Measurements from ENCODE around the gene BRCA1.
"Not testable (repeated sequence)": the region's sequence is repeated elsewhere in the genome, so short reads cannot be mapped to it uniquely, and the experiment has no call there.

The BRCA1 gene

GRCh38 chr17:43069368-43069898, 55.7 kb downstream of the BRCA1 start:
- DNase-seq (ENCODE audit: low spot score), result no peak

DNA sequence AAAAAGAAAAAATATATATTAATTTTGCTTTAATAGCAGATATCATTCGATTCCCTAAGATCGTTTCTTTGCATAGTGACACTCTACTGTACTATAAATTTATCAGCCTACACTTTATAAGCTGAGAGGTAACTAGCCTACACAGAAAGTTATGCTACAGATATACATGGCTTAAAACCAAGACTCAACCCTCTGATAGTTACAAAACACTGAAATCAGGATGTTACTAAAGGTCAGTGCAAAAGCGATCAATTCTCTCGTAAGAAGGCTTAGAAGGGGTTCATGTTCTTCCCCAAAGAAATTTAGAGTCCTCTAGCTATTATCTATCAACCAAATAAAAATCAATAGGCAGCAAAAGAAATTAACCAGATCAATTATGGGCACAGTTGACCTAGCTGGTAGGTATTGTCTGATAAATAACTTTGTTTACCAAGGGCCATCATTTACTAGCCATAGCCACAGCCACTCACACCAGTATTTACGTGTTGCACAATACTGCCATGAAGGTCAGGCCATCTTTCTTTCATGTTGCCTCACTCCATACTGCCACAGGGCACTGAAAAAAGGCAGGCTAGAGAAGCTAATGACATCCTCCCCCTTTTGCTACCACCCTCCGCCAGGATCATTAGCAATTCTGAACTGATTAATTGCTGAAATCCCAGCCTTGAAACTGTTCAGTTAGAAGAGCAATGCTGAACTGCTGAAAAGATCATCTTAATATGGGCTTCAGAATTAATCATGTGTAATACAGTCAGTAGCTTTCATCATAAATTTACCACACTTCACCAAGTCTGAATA, 56.4 kb downstream of the BRCA1 start:
- DNase-seq (ENCODE audit: low spot score), result no peak

DNA sequence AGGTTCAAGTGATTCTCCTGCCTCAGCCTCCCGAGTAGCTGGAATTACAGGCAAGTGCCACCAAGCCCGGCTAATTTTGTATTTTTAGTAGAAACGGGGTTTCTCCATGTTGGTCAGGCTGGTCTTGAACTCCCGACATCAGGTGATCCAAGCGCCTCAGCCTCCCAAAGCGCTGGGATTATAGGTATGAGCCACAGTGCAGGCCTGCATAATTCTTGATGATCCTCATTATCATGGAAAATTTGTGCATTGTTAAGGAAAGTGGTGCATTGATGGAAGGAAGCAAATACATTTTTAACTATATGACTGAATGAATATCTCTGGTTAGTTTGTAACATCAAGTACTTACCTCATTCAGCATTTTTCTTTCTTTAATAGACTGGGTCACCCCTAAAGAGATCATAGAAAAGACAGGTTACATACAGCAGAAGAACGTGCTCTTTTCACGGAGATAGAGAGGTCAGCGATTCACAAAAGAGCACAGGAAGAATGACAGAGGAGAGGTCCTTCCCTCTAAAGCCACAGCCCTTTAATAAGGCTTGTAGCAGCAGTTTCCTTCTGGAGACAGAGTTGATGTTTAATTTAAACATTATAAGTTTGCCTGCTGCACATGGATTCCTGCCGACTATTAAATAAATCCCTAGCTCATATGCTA, 62.1 kb downstream of the BRCA1 start:
- no peak for DNase-seq (ENCODE audit: low spot score)

GRCh38 chr17:43056051-43056450, 69.1 kb downstream of the BRCA1 start:
- DNase-seq (ENCODE audit: low spot score), result no peak

DNA sequence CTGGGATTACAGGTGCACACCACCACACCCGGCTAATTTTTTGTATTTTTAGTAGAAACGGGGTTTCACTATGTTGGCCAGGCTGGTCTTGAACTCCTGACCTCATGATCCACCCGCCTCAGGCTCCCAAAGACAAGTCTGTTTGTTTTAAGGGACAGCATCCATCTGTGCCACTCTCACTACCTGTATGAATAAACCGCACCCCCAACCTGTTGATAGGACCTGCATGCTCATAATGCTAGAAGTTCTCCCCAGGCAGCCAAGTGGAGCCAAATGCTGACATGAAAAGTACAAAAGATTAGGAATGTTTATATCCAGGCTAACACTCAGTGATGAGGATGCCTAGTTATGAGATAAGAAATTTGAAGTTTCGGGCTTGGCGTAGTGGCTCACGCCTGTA, 72.2 kb downstream of the BRCA1 start:
- not testable (repeated sequence) for DNase-seq (ENCODE audit: low spot score)

DNA sequence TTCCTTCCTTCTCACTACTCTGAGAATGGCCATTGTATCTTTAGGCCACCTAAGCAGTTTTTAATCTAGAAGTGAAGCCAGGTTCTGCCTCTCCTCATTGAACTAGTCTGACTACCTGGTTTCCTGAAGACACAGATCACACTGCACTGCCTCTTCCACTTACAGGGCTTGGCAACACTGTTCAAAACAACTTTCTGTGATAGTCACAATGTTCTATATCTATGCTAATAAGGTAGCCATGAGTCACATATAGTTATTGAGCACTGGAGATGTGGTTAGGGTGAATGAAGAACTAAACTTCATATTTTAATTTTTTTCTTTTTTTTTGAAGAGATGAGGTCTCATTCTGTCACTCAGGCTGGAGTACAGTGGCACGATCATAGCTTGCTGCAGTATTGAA, 73.2 kb downstream of the BRCA1 start:
- DNase-seq (ENCODE audit: low spot score), result no peak

GRCh38 chr17:43044024-43044423, 81.1 kb downstream of the BRCA1 start:
- no peak for DNase-seq (ENCODE audit: low spot score)

GRCh38 chr17:43043307-43043706, 81.9 kb downstream of the BRCA1 start:
- peak; percentile 32 for DNase-seq (ENCODE audit: low spot score)

DNA sequence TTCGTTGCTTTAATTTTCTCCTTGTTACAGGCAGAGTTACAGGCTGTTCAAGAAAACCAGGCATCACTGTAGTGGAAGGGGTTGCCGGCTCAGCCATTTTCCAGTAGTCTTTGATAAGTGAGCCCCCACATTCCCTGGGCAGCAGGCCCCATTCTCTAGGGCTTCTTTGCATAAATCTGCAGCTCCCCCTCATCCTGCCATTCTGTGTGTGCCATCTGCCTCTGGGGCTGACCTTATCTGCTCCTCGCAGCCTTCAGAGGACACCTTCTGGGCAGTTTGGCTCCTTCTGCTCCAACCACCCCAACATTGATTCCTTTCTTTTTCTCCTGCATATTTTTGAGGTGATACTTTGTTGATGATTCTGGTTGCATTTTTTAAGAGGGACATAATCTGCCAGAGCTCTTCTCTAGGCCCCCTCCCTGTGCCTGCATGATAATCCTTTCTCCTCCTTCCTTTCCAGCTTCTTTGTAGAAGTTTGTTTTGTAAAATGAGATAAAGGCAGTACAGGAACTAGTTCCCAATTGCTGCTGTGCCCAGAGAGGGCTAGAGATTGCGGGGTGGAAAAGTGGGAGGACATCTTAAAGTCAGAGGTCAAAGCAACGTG, 83.0 kb downstream of the BRCA1 start:
- peak; percentile 23 for DNase-seq (ENCODE audit: low spot score)

GRCh38 chr17:43040655-43041054, 84.5 kb downstream of the BRCA1 start:
- DNase-seq (ENCODE audit: low spot score), result no peak

DNA sequence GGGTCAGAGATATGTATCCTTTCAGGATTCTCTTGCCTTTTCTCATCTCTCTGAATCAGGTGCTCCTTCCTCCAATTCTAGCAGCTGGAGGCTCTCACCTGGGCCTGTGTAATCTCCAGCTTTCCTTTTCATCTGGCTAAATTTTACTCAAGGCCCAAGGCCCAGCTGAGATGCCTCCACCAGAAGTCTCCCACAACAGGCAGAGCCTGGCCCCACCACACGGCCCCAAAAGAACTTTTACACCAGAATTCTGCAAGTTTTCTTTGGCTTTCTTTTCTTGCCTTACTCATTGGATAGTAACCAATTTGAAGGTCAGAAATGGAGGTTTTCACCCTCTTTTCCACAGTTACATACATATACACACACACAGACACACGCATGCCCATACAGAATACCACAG, 85.5 kb downstream of the BRCA1 start:
- DNase-seq (ENCODE audit: low spot score), result no peak

DNA sequence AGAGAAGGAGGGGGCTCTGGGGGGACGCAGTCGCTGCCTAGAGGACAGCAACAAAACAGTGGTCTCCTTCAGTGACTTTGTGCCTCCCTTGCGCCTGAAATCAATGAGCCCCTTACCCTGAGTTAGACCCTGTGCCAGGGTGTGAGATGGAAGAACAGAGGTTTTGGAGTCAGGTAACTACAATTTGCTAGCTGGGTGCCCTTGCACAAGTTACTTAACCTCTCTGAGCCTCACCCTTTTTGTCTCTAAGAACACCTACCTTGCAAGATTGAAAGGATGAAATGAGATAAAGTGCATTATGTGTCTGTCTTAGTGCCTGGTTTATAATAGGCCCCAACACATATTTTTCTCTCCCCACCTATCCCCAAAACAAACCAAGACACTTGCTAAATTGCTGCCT, 90.3 kb downstream of the BRCA1 start:
- no peak for DNase-seq (ENCODE audit: low spot score)

DNA sequence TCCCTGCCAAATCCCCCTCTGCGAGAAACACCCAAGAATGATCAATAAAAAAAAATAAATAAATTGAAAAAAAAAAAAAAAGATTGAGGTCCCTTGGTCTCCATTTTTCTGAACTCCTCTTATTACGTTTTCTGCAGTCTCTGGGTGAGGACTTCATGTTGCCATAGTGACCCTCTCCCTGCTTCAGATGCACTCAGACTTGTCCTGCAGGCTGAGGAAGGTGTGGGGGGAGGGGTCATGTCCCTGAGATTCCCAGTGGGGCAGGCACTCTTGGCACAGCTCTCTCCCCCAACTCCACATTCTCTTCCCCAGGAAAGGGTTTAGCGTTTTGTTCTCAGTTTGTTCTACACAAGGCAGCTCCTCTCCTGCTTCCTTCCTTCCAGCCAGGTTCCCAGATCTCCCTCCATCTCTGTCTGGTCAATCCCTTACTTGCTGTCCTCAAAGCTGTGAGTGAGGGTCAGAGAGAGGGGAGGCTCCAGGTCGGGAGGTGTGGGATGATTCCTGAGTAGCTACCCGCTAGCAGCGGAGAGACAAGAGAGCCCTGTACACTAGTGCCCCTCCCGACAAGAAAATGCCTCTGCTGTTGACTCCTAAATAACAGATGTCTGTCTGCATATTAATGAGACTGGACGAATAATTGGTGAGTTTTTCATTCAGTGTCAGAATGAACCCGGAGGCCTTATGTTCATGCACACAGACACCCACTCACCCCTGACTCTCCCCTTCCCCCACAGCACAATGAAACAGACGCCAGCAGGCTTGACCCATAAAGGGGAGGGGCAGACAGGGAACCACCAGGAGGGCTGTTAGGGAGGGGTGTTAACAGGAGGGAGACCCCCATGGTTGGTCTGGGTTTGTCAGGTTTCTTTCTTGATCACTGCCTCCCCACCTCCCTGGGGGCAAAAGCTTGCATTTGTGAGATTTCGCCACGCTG, 90.9 kb downstream of the BRCA1 start:
- DNase-seq (ENCODE audit: low spot score), result no peak

GRCh38 chr17:43031666-43032065, 93.5 kb downstream of the BRCA1 start:
- DNase-seq (ENCODE audit: low spot score), result no peak

DNA sequence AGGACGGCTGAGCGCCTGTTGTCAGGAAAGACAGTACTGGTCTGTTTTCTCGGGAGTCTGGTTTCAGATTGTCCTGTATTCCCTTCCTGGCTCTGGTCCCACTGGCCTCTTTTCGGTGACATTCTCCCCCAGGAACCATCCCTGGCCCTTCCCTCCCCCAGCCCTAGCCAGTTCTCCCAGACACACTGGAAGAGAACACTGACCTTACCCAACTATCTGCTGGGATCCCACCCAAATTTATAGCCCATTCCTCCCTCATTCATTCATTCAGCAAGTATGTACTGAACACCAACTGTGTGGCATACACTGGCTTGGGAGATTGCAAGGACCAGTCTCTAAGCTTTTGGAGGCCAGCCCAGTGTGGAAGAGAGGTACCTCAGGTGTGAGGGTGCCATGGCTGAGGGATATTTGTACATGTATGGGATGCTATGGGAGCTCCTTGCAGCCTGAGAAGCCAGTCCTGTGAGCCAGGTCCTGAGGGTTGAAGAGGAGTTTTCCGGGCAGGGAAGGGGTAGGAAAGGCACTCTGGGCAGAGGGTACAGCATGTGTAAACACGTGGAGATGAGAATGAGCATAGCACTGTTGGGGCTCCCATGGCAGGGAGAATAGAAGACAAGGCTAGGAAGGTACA, 94.9 kb downstream of the BRCA1 start:
- no peak for DNase-seq (ENCODE audit: low spot score)

DNA sequence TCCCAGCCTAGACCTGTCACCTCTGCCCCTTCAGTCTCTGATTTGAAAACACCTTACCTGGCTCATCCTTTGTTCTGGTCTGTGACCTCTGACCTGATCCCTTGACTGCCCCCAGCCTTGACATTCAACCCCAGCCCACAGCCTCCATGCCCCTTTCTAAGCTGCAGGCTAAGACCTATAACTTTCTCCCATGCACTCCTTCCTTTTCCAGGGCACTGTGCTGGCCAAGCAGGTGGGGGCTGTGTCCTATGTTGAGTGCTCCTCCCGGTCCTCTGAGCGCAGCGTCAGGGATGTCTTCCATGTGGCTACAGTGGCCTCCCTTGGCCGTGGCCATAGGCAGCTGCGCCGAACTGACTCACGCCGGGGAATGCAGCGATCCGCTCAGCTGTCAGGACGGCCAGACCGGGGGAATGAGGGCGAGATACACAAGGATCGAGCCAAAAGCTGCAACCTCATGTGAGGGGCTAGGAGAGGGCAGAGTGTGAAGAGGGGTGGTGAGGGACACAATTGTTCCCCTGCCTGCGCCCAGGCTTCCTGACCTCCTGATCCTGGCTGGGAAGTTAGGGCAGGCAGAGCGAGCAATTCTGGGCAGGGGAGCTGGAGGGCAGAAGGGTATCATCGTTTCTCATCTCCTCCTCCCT, 96.8 kb downstream of the BRCA1 start:
- DNase-seq (ENCODE audit: low spot score), result no peak

- no peak for DNase-seq (ENCODE audit: low spot score)
Measured at GRCh38 chr17:43027091-43028032, 97.8 kb downstream of the BRCA1 start.

- DNase-seq (ENCODE audit: low spot score), result no peak
Measured at GRCh38 chr17:43026595-43026994, 98.6 kb downstream of the BRCA1 start.

GRCh38 chr17:43025766-43026537, 99.2 kb downstream of the BRCA1 start:
- no peak for DNase-seq (ENCODE audit: low spot score)

Measured in GM03348 (cell line).